ENCODE results near the gene VPS8. TPM values are rescaled to one million over a fixed set of nuclear protein-coding genes. Genes with fewer than 3 reads are reported as not detected.

Gene VPS8
- total and polyA plus RNA-seq, 2 of the 13 experiments (the other 11 are each of a cell fraction or from before 2014, with no cell fraction given), result 14.2 to 35.1 TPM

- CTCF ChIA-PET (ENCODE audit: low intra/inter-chr PET ratio, low total read pairs), result no interaction called here
- no peak overlapping the region for H3K4me3 ChIP-seq (replicated peaks in 1 of 3; ENCODE audit: insufficient read depth in 1 of 3, low read depth in 2 of 3, low read length in 3 of 3)
- no peak overlapping the region for H3K9ac ChIP-seq (ENCODE audit: insufficient read depth, low read depth, low read length)
- H4K20me1 ChIP-seq (ENCODE audit: insufficient read depth, low read length), result no peaks in the 10 kb centered on the region
- DNase-seq (ENCODE audit: low spot score) (no peak), FAIRE-seq (no peak), ATAC-seq (no peak)
- no peaks in the 10 kb centered on the region for H3K36me3 ChIP-seq (replicated peaks in 1 of 2; ENCODE audit: control insufficient read depth in 1 of 2, insufficient read depth in 2 of 2, low read length in 2 of 2)
- BruUV-seq (replicated peaks), result no TSS peak
- in situ Hi-C loops (cut with HindIII; ENCODE audit: extremely low pct_ligation_motif_present, low pct_unique_long_range_greater_than_20kb) (no loop called here), intact Hi-C loops (cut with micrococcal nuclease; ENCODE audit: unreplicated experiment) (no loop called here)
- H3K9me3 ChIP-seq (ENCODE audit: low read length), result no peaks in the 10 kb centered on the region
- WGBS (ENCODE audit: low lambda C conversion rate), result 9% methylated on average over 4 of the region's 5 CpGs
- H3K27ac ChIP-seq (ENCODE audit: extremely low read length, insufficient read depth, low read length), result no peak overlapping the region
- H3K4me1 ChIP-seq (ENCODE audit: insufficient read depth, low read length), result peaks cover 30% of the 10 kb centered on the region
- H3K27me3 ChIP-seq (ENCODE audit: control insufficient read depth in 1 of 2, insufficient read depth in 2 of 2, low read length in 2 of 2), result no peaks in the 10 kb centered on the region
- POLR2A ChIA-PET, result no interaction called here
- TF ChIP-seq PAF1 (CRISPR knock-in tag; IDR thresholded peaks at IDR 0.05), result no peak
- no peak overlapping the region for H3K4me2 ChIP-seq (ENCODE audit: low read depth, low read length)
- H3K79me2 ChIP-seq (ENCODE audit: insufficient read depth, low read length), result no peaks in the 10 kb centered on the region
- no peak overlapping the region for H2AFZ ChIP-seq (ENCODE audit: low read length)
Observed at GRCh38 chr3:184806567-184807271, 5.2 kb upstream of the VPS8 start.

DNA sequence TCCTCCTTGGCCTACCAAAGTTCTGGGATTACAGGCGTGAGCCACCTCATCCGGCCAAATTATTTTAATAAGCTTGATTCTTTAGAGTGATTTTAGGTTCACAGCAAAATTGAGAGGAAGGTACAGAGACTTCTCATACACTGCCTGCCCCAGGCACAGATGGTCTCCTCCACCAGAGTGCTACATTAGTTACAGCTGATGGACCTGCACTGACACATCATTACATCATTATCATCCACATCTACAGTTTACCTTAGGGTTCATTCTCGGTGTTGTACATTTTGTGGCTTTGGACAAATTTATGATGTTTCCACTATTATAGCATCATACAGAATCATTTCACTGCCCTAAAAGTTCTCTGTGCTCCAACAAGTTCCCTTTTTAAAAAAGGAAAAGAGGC is 4.4 kb upstream of the VPS8 start:
- 37% methylated on average over 3 of the region's 3 CpGs for WGBS (ENCODE audit: low lambda C conversion rate)
- H3K9ac ChIP-seq (ENCODE audit: insufficient read depth, low read depth, low read length), result no peak overlapping the region
- H4K20me1 ChIP-seq (ENCODE audit: insufficient read depth, low read length), result no peaks in the 10 kb centered on the region
- H3K4me1 ChIP-seq (ENCODE audit: insufficient read depth, low read length), result peaks cover 30% of the 10 kb centered on the region
- no peak overlapping the region for H2AFZ ChIP-seq (ENCODE audit: low read length)
- no TSS peak for BruUV-seq (replicated peaks)
- TF ChIP-seq ZNF589 (CRISPR knock-in tag; conservative IDR thresholded peaks at IDR 0.05) (no peak), ZNF747 (CRISPR knock-in tag; IDR thresholded peaks at IDR 0.05; ENCODE audit: borderline replicate concordance) (no peak), NR2C2 (CRISPR knock-in tag; IDR thresholded peaks at IDR 0.05; ENCODE audit: borderline replicate concordance) (no peak), BATF2 (CRISPR knock-in tag; IDR thresholded peaks at IDR 0.05) (no peak), MTF1 (CRISPR knock-in tag; IDR thresholded peaks at IDR 0.05) (no peak), MTERF4 (CRISPR knock-in tag; IDR thresholded peaks at IDR 0.05) (no peak), ZNF260 (CRISPR knock-in tag; IDR thresholded peaks at IDR 0.05; ENCODE audit: borderline replicate concordance, low read depth) (no peak), FOXM1 (CRISPR knock-in tag; IDR thresholded peaks at IDR 0.05) (no peak), SMAD9 (CRISPR knock-in tag; IDR thresholded peaks at IDR 0.05) (no peak), ZNF251 (CRISPR knock-in tag; IDR thresholded peaks at IDR 0.05) (no peak)
- TF ChIP-seq, protein P1, sequence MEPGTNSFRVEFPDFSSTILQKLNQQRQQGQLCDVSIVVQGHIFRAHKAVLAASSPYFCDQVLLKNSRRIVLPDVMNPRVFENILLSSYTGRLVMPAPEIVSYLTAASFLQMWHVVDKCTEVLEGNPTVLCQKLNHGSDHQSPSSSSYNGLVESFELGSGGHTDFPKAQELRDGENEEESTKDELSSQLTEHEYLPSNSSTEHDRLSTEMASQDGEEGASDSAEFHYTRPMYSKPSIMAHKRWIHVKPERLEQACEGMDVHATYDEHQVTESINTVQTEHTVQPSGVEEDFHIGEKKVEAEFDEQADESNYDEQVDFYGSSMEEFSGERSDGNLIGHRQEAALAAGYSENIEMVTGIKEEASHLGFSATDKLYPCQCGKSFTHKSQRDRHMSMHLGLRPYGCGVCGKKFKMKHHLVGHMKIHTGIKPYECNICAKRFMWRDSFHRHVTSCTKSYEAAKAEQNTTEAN (CRISPR knock-in tag; conservative IDR thresholded peaks at IDR 0.05), result no peak
- TF ChIP-seq, protein P2, sequence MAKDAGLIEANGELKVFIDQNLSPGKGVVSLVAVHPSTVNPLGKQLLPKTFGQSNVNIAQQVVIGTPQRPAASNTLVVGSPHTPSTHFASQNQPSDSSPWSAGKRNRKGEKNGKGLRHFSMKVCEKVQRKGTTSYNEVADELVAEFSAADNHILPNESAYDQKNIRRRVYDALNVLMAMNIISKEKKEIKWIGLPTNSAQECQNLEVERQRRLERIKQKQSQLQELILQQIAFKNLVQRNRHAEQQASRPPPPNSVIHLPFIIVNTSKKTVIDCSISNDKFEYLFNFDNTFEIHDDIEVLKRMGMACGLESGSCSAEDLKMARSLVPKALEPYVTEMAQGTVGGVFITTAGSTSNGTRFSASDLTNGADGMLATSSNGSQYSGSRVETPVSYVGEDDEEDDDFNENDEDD (CRISPR knock-in tag; IDR thresholded peaks at IDR 0.05; ENCODE audit: borderline replicate concordance), result no peak
- H3K4me2 ChIP-seq (ENCODE audit: low read depth, low read length), result no peak overlapping the region
- DNase-seq (ENCODE audit: low spot score) (no peak), ATAC-seq (no peak), FAIRE-seq (no peak)
- intact Hi-C loops (cut with micrococcal nuclease; ENCODE audit: unreplicated experiment) (no loop called here), in situ Hi-C loops (cut with HindIII; ENCODE audit: extremely low pct_ligation_motif_present, low pct_unique_long_range_greater_than_20kb) (no loop called here)
- POLR2A ChIA-PET, result no interaction called here
- no peaks in the 10 kb centered on the region; a peak in 1 of 5 replicates for H3K27me3 ChIP-seq (ENCODE audit: control insufficient read depth in 1 of 2, insufficient read depth in 2 of 2, low read length in 2 of 2)
- no peaks in the 10 kb centered on the region for H3K36me3 ChIP-seq (replicated peaks in 1 of 2; ENCODE audit: control insufficient read depth in 1 of 2, insufficient read depth in 2 of 2, low read length in 2 of 2)
- H3K9me3 ChIP-seq (ENCODE audit: low read length), result no peaks in the 10 kb centered on the region
- CTCF ChIA-PET (ENCODE audit: low intra/inter-chr PET ratio, low total read pairs), result no interaction called here
- H3K4me3 ChIP-seq (replicated peaks in 1 of 3; ENCODE audit: insufficient read depth in 1 of 3, low read depth in 2 of 3, low read length in 3 of 3), result no peak overlapping the region
- no peak overlapping the region for H3K27ac ChIP-seq (ENCODE audit: extremely low read length, insufficient read depth, low read length)
- H3K79me2 ChIP-seq (ENCODE audit: insufficient read depth, low read length), result no peaks in the 10 kb centered on the region

Measured in HepG2 (cell line).